Tibial nerve (tissue), 4 donors: ENCODE measurements around the gene MICU1.
"Not testable (repeated sequence)": the region's sequence is repeated elsewhere in the genome, so short reads cannot be mapped to it uniquely, and the experiment has no call there.

Experiments used
- EP300 ChIP-seq, 2 donors: sonication (generic); formaldehyde crosslinking; IDR thresholded peaks; one replicate each; pipeline ENCODE4 v1.6.1; 2017; ENCODE audit warnings: antibody characterized with exemption in 2 of 2, mild to moderate bottlenecking in 1 of 2
- POLR2A ChIP-seq, 2 donors: fragments of 450-650 bp; IDR thresholded peaks; one replicate each; pipeline ENCODE4 v1.6.1; 2017; ENCODE audit warnings: antibody characterized with exemption in 2 of 2, mild to moderate bottlenecking in 2 of 2, moderate library complexity in 2 of 2
- TF ChIP-seq, protein P1 (sequence below), 5 experiments: fragments of 200-600 bp in 3 of 5; fragments of 450-650 bp in 2 of 5; sonication (generic) in 3 of 5; IDR thresholded peaks; one replicate each; pipeline ENCODE4 v1.5.1; 2016 to 2019; ENCODE audit warnings: antibody characterized with exemption in 5 of 5, mild to moderate bottlenecking in 3 of 5, moderate library complexity in 2 of 5

DNA sequence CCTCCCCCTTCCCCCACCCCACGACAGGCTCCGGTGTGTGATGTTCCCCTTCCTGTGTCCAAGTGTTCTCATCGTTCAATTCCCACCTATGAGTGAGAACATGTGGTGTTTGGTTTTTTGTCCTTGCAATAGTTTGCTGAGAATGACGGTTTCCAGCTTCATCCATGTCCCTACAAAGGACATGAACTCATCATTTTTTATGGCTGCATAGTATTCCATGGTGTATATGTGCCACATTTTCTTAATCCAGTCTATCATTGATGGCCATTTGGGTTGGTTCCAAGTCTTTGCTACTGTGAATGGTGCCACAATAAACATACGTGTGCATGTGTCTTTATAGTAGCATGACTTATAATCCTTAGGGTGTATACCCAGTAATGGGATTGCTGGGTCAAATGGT is 48.3 kb upstream of the MICU1 start:
- TF ChIP-seq EP300, POLR2A (IDR thresholded peaks at IDR 0.05): not testable (repeated sequence)
- TF ChIP-seq, protein P1, sequence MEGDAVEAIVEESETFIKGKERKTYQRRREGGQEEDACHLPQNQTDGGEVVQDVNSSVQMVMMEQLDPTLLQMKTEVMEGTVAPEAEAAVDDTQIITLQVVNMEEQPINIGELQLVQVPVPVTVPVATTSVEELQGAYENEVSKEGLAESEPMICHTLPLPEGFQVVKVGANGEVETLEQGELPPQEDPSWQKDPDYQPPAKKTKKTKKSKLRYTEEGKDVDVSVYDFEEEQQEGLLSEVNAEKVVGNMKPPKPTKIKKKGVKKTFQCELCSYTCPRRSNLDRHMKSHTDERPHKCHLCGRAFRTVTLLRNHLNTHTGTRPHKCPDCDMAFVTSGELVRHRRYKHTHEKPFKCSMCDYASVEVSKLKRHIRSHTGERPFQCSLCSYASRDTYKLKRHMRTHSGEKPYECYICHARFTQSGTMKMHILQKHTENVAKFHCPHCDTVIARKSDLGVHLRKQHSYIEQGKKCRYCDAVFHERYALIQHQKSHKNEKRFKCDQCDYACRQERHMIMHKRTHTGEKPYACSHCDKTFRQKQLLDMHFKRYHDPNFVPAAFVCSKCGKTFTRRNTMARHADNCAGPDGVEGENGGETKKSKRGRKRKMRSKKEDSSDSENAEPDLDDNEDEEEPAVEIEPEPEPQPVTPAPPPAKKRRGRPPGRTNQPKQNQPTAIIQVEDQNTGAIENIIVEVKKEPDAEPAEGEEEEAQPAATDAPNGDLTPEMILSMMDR (IDR thresholded peaks at IDR 0.05) = not testable (repeated sequence)
